Breast epithelium (tissue), 3 donors: ENCODE results near the gene PUM1.

Experiments used
- CTCF ChIP-seq, 3 donors: fragments of 450-650 bp; IDR thresholded peaks; one replicate each; pipeline ENCODE4 v1.5.1; 2016 to 2017; ENCODE audit warnings: antibody characterized with exemption in 3 of 3, mild to moderate bottlenecking in 3 of 3, moderate library complexity in 3 of 3
- POLR2A ChIP-seq: fragments of 450-650 bp; IDR thresholded peaks from one replicate; pipeline ENCODE4 v1.6.1; 2016; ENCODE audit warnings: antibody characterized with exemption, mild to moderate bottlenecking, moderate library complexity

GRCh38 chr1:31054349-31054748 lies 11.2 kb downstream of the PUM1 start:
- TF ChIP-seq CTCF (IDR thresholded peaks at IDR 0.05) = no peak
- TF ChIP-seq POLR2A = no peak
